ENCODE data around the gene CARD11. TPM values are rescaled to one million over a fixed set of nuclear protein-coding genes. Genes with fewer than 3 reads are reported as not detected.

CARD11 gene
- total RNA-seq, 1 donor from 2014 or later, result 1.4 TPM

DNA sequence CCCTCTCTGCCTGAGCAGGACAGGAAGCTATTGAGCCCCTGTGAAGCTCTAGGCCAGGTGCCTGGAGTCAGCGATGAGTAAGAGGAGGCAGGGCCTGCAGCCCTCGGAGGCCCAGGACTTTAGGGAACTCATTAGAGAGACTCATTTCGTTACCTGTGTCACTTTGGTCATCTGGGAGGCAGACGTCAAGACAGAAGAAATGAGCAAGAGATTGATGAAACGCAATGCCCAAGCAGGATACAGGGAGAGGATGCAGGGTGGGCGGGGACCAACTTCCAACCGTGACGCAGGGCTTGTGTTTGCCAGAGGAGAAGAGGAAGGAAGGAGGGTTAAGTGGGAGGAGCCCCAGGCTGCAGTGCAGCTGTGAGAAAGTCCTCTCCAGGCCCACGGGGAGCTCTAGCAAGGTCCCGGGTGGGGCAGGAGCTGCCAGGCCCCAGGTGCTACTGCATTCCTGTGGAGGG is 173.2 kb downstream of the CARD11 start:
- DNase-seq, result peak; percentile 80

DNA sequence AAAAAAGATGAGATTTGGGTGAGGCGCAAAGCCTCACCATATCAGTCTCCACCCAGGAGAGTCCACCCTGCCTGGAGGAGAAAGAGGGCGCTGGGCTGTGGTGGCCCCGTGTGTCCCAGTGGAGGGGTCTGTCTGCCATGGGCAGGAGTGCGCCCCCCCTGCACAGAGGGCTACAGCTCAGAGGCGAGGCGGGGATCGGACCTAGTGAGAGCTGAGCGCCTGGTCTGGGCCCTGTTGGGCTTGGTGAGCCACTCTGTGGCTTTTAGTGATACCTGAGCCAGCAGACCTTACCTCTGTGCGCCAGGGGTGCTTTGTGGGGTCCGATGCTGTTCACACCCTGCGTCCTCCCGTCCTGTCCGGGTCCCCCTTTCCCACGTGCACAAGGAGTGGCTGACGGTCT is 173.7 kb downstream of the CARD11 start:
- no peak for DNase-seq

DNA sequence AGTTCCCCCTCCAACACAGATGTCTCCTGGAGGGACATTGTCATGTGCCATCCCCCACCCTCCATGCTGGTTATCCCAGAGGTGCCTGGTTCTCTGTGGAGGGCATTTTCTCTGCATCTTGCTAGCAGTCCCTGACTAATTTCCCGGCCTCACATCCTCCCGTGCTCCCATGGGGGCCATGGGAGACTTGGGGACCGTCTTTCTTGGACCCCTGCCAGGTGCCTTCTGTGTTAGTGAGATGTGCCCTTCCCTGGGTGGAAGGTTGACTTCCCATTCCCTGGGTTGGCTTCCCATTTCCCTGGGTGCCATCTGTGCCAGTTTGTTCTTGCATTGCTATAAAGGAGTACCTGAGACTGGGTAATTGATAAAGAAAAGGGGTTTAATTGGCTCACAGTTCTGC is 177.1 kb downstream of the CARD11 start:
- no peak for DNase-seq

DNA sequence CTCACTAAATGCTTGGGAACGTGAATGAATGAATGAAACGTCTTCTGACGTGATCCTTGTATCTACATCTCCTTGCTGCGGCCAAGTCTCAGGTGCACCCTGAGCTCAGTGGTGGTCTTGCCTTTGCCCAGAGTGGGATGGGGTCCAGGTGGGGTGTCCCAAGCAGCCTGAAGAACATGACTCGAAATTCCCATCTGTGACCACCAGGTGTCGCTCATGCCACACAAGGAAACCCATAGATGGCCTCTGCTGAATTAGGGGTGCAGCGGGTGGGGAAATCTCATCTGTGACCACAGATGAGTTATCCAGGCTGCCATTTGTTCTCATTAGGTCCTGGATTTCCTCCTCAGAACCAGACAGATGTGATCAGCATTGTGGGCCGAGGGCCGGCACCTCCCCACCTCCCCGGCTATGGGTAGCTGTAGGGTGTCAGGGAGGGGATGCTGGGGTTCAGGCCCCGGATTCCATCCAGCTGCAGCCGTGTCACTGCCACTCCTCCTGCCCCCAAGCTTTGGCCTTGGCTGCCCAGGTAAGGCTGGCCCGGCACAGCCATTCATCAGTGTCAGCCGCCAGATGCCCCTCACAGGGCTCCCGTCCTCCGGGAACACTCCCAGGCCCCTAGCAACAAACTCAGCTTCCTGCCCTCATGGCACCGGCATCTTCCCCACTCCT is 178.5 kb downstream of the CARD11 start:
- peak; percentile 88 for DNase-seq

DNA sequence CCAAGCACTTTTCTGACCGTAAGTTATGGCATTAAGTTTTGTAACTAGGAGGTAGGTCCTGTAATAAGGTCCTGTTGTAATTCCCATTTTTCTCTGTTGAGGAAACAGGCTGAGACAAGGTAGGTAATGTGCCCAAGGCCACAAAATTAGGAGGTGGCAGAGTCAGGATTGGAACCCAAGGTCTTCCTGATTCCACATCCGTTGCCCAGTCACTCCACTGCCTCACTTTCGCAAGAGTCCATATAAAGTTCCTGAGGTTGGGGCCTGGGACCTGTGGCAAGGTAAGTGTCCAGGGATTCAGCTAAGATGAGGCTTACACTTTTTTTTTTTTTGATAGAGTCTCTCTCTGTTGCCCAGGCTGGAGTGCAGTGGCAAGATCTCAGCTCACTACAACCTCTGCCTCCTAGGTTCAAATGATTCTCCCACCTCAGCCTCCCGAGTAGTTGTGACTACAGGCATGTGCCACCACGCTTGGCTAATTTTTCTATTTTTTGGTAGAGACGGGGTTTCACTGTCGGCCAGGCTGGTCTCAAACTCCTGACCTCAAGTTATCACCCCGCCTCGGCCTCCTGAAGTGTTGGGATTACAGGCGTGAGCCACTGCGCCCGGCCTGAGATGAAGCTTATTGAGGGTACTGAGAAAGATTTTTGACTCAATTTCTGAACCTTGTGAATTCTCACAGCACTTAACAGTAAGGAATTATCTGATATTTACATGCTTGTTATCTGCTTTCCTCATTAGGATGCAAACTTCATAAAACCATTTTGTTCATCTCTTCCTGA is 179.3 kb downstream of the CARD11 start:
- no peak for DNase-seq

DNA sequence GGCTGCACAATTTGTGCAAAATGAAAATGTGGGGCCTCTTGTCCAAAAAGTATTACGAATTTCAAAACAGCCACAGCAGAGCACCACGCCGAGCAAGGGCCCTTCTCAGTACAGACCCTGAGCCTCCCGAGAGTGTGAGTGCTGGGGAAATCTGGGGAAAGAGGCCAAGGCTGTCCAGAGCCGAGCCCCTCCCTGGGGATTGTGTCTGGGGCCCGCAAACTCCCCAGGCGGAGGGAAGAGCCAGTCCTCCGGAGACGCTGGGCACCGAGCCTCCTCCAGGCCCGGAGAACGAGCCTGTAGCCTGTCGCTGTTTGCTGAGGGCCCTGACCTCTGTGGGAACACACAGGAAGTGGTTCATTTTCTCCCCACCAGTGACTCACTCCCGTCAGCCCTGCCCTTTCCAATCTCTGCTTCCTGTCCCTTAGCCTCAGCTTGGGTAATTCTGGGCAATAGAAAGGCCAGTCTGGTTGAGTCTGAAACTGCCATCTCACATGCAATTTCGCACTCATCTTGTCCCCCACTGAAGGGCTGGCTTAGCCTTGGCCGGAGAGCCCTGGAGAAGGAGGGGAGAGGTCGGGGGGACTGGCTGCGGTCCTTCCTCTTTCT is 180.1 kb downstream of the CARD11 start:
- DNase-seq, result peak; percentile 35

DNA sequence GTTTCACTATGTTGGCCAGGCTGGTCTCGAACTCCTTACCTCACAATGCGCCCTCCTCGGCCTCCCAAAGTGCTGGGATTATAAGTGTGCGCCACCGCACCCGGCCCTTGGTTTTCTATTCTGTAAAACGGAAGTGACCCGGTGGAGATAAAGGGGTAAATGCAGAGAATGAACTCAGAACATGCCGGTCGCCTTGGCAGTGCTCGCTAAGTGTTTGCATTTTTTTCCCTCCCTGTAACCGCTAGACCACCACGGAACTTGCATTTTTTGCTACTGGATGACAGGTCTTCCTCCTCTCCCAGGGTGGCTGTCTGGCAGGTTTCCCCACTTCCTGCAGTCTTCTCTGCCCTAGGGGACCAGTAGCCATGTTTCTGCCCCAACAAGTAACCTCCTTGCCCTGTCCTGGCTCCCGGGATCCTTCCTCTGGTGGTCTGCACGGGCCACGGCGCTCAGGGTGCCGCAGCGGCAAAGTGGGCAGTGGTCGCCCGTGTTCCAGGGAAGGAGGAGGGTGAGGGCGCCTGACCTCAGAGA is 180.8 kb downstream of the CARD11 start:
- no peak for DNase-seq

DNA sequence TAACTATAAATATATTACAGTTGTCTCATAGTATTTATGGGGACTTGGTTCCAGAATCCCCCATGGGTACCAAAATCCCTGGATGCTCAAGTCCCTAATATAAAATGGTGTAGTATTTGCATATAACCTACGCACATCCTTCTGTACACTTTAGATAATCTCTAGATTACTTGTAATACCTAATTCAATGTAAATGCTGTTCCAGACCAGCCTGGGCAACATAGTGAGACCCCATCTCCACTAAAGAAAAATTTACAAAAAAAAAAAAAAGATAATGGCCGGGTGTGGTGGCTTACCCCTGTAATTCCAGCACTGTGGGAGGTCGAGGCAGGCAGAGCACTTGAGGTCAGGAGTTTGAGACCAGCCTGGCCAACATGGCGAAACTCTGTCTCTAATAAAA is 182.2 kb downstream of the CARD11 start:
- DNase-seq, result no peak

DNA sequence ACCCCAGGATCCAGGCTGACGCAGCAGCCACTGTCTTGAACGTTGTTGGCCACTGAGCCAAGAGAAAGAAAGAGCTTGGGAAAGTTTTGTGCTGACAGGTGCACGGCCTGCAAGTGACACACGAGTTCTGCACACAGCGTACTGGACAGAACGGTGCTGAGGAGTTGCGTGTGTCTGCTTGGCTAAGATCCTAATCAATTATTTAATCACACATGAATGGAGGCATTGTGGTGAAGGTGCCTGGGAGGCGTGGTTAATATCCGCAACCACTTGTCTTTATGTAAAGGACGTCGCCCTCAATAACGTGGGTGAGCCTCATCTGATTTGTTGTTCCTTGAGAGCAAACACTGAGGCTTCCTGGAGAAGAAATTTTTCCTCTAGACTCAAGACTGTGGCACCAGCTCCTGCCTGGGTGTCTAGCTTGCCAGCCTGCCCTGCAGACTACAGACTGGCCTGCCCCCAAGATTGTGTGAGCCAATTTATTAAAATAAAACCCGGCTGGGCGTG is 183.0 kb downstream of the CARD11 start:
- DNase-seq, result peak; percentile 60

DNA sequence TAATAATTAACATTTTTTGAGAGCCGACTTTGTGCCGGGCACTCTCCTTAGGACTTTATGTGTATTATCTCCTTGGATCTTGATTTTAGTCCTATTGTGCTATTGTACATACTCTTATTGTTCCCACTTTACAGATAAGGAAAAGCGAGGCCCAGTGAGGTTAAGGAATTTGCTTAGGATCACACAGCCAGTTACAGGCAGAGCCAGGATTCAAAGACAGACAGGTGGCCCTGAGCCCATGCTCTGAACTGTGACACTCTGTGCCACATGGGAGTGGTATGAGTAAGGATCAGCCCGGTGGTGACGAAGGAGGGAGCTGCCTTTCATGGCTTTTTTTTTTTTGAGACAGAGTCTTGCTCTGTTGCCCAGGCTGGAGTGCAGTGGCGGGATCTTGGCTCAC is 183.7 kb downstream of the CARD11 start:
- DNase-seq, result no peak

DNA sequence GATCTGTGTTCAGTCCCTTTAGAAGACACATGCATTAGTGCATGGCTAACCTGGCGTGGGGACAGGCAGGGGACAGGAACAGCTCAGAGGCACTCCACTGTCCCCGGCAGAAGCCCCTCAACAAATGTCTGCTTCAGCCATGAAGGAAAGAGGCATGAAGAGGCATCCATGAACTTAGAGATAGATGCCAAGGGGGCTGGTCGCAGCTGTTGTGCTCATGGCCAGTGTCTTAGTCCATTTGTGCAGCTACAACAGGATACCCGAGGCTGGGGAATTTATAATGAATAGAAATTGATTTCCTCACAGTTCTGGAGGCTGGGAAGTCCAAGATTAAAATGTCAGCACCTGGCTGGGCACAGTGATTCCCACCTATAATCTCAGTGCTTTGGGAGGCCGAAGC is 185.0 kb downstream of the CARD11 start:
- DNase-seq, result peak; percentile 69

DNA sequence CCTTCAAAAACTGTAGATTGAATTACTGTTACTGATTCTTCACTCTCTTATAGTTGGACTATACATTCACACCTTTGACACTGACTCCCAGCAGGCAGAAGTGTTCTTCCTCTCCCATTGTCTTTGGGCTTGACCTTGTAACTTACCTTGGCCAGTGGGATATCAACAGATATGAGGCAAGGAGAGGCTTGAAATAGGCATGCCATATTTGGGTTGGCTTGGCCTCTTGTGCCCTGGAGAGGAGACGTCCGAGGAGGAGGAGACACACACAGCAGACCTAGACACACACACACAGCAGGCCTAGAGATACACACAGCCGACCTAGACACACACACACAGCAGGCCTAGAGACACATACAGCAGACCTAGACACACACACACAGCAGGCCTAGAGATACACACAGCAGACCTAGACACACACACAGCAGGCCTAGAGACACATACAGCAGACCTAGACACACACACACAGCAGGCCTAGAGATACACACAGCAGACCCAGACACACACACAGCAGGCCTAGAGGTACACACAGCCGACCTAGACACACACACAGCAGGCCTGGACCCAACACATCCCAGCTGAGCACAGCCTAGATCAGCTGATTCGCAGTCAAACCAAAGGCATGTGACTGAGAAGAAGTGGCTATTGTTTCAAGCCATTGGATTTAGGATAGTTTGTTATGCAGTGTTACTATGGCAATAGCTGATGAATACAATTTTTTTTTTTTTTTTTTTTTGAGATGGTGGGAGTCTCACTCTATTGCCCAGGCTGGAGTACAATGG is 187.1 kb downstream of the CARD11 start:
- DNase-seq, result peak; percentile 32

Other genes starting within 250 kb of the CARD11 start
- 20.3 TPM for gene GNA12, start 199.6 kb downstream of the CARD11 start, total RNA-seq

Measured in tongue (tissue), 2 donors.